ENCODE measurements around the gene SPTLC3. TPM values are rescaled to one million over a fixed set of nuclear protein-coding genes. Genes with fewer than 3 reads are reported as not detected.

SPTLC3 gene
- total and polyA plus RNA-seq, 4 donors = 3.0 to 23.2 (median 11.9) TPM

DNA sequence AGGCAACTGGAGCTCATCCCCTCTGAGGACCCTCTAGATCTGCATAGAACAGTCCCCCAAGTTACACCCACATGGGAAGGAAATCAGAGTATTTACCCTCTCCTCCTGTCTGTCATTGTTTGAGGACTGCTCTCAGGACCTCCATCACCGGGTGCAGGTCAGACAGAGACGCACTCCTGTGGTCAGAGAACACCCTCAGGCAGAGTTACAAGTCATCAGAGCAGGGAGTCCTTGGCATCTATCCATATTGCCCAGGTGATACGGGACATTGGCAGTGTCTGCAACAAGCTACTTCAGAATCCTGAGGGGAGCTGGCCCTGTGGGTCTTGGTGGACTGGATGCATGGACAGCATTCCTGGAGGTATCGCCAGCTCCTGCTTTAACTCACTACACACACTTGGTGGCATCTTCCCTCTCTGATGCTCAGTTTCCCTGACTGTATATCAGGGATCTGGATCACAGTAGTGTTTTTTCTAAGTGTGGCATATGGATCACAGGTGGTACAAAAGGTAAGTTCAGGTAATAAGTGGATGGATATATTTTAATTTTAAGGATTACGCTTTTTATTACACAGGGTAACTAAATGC is 197.2 kb downstream of the SPTLC3 start:
- H3K27me3 ChIP-seq (ENCODE audit: control insufficient read depth in 3 of 3, insufficient read depth in 3 of 3, low read length in 2 of 3) = no peaks in the 10 kb centered on the region
- no peaks in the 10 kb centered on the region for H3K36me3 ChIP-seq (ENCODE audit: control insufficient read depth in 4 of 4, insufficient read depth in 4 of 4, low read length in 4 of 4)
- TF ChIP-seq, protein P1, sequence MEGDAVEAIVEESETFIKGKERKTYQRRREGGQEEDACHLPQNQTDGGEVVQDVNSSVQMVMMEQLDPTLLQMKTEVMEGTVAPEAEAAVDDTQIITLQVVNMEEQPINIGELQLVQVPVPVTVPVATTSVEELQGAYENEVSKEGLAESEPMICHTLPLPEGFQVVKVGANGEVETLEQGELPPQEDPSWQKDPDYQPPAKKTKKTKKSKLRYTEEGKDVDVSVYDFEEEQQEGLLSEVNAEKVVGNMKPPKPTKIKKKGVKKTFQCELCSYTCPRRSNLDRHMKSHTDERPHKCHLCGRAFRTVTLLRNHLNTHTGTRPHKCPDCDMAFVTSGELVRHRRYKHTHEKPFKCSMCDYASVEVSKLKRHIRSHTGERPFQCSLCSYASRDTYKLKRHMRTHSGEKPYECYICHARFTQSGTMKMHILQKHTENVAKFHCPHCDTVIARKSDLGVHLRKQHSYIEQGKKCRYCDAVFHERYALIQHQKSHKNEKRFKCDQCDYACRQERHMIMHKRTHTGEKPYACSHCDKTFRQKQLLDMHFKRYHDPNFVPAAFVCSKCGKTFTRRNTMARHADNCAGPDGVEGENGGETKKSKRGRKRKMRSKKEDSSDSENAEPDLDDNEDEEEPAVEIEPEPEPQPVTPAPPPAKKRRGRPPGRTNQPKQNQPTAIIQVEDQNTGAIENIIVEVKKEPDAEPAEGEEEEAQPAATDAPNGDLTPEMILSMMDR (IDR thresholded peaks at IDR 0.05; ENCODE audit: control extremely low read depth, extremely low read depth) = no peak
- no peak overlapping the region for H3K4me3 ChIP-seq
- no peak for ATAC-seq (ENCODE audit: insufficient read depth, low FRiP score)
- no peak overlapping the region for H3K27ac ChIP-seq (ENCODE audit: low read depth in 1 of 2, low read length in 1 of 2)
- 69 to 85% methylated on average over 5 of the region's 5 CpGs for WGBS, 2 donors
- H3K9me3 ChIP-seq (ENCODE audit: control insufficient read depth in 4 of 4, insufficient read depth in 3 of 4, low read length in 3 of 4) = no peaks in the 10 kb centered on the region
- DNase-seq = no peak
- no peaks in the 10 kb centered on the region for H3K4me1 ChIP-seq (ENCODE audit: control insufficient read depth in 5 of 5, insufficient read depth in 5 of 5, low read length in 5 of 5)
- H3K9ac ChIP-seq (ENCODE audit: insufficient read depth in 1 of 2, low read length in 2 of 2) = no peak overlapping the region

DNA sequence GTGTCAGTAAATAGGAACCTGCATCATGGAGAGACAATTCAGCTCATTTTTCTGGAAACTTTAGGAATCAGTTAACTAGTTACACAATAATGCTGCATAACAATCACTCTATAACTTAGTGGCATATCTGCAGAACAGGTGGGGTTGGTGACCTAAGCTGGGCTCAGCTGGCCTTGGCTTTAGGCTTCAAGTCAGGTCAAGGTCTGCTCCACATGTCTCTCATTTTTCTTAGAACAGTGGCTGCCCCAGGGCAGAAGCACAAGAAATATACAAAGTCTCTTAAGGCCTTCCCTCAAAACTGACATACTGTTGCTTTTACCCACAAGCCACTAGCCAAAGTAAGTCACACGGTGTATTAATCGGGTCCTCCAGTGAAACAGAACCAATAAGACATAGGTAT is 198.2 kb downstream of the SPTLC3 start:
- Histone ChIP-seq H3K9ac (ENCODE audit: insufficient read depth in 1 of 2, low read length in 2 of 2) (no peak overlapping the region), H3K27me3 (ENCODE audit: control insufficient read depth in 3 of 3, insufficient read depth in 3 of 3, low read length in 2 of 3) (no peaks in the 10 kb centered on the region), H3K4me1 (ENCODE audit: control insufficient read depth in 5 of 5, insufficient read depth in 5 of 5, low read length in 5 of 5) (no peaks in the 10 kb centered on the region), H3K36me3 (ENCODE audit: control insufficient read depth in 4 of 4, insufficient read depth in 4 of 4, low read length in 4 of 4) (no peaks in the 10 kb centered on the region), H3K9me3 (ENCODE audit: control insufficient read depth in 4 of 4, insufficient read depth in 3 of 4, low read length in 3 of 4) (no peaks in the 10 kb centered on the region), H3K4me3 (no peak overlapping the region), H3K27ac (ENCODE audit: low read depth in 1 of 2, low read length in 1 of 2) (no peak overlapping the region)
- ATAC-seq (ENCODE audit: insufficient read depth, low FRiP score) (no peak), DNase-seq (no peak)
- TF ChIP-seq, protein P1 (IDR thresholded peaks at IDR 0.05; ENCODE audit: control extremely low read depth, extremely low read depth) = no peak
- 91 to 98% methylated on average over 2 of the region's 2 CpGs for WGBS, 2 donors

DNA sequence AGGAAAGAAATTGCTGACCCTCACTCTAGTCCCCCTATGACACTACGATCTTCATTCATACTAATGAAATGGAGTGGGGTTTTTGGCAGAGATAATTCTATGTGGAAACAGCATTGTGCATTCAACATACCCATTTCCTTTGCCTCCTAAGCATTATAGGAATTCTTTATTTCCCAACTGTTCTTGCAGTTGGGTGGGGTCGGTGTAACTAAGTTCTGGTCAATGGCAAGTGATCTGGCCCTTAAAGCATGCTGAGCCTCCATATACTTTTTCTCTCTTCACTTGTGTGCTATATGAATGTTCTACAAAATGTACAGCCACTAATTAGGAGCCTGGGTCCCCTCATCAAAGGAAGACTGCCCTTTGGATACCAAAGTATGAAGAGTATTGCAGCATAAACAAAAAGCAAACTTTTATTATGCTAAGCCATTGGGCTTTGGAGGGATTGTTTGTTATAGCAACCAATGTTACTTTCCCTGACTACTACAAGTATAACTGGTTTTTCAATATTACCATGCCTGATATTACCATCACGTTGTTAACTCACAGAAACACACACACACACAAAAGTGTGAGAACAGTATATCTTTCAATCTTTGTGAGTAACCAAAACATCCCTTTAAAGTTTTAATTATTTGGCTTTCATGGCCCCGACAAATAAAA is 203.3 kb downstream of the SPTLC3 start:
- H3K36me3 ChIP-seq (ENCODE audit: control insufficient read depth in 4 of 4, insufficient read depth in 4 of 4, low read length in 4 of 4) = no peaks in the 10 kb centered on the region
- H3K27me3 ChIP-seq (ENCODE audit: control insufficient read depth in 3 of 3, insufficient read depth in 3 of 3, low read length in 2 of 3) = peaks cover 0 to 28% (median 0%) of the 10 kb centered on the region in 3 donors
- H3K27ac ChIP-seq (ENCODE audit: low read depth in 1 of 2, low read length in 1 of 2) = no peak overlapping the region
- DNase-seq (no peak), ATAC-seq (ENCODE audit: insufficient read depth, low FRiP score) (no peak)
- WGBS, 2 donors = 48 to 91% methylated on average over 4 of the region's 4 CpGs
- H3K4me3 ChIP-seq = no peak overlapping the region
- H3K9me3 ChIP-seq (ENCODE audit: control insufficient read depth in 4 of 4, insufficient read depth in 3 of 4, low read length in 3 of 4) = no peaks in the 10 kb centered on the region
- H3K4me1 ChIP-seq (ENCODE audit: control insufficient read depth in 5 of 5, insufficient read depth in 5 of 5, low read length in 5 of 5) = no peaks in the 10 kb centered on the region
- H3K9ac ChIP-seq (ENCODE audit: insufficient read depth in 1 of 2, low read length in 2 of 2) = no peak overlapping the region
- TF ChIP-seq, protein P1 (IDR thresholded peaks at IDR 0.05; ENCODE audit: control extremely low read depth, extremely low read depth) = no peak
